K562 (cell line): ENCODE measurements around the gene LRP1. TPM values are rescaled to one million over a fixed set of nuclear protein-coding genes. Genes with fewer than 3 reads are reported as not detected.
A peak's percentile ranks its signal among the peaks of the same experiment; 100 is the strongest.

Experiments used
- CHD4 ChIP-seq: fragments of 200-600 bp; sonication (generic); IDR thresholded peaks from 3 replicates; pipeline ENCODE4 v1.6.1; 2012; ENCODE audit warnings: low read depth, mild to moderate bottlenecking, mixed read lengths, low read length, inconsistent platforms; ENCODE audit not compliant: insufficient read depth, insufficient replicate concordance, poor library complexity, severe bottlenecking
- ETV6 ChIP-seq, 3 experiments: fragments of 150-350 bp in 1 of 3; sonication (generic) in 1 of 3; formaldehyde crosslinking in 1 of 3; IDR thresholded peaks; 2 replicates each; pipeline versions ENCODE4 v1.6.1 to v1.8.0; 2014 to 2022; ENCODE audit warnings: borderline replicate concordance in 2 of 3, low read depth in 2 of 3, antibody characterized with exemption in 1 of 3, low read length in 1 of 3, mild to moderate bottlenecking in 1 of 3, missing genetic modification reagents in 1 of 3
- HNRNPH1 ChIP-seq: fragments of 200-400 bp; formaldehyde crosslinking; optimal IDR thresholded peaks from 2 replicates; pipeline ENCODE3; 2017; ENCODE audit warnings: low read depth, mild to moderate bottlenecking, low read length, moderate library complexity
- HNRNPL ChIP-seq: fragments of 200-400 bp; formaldehyde crosslinking; IDR thresholded peaks from 2 replicates; pipeline ENCODE4 v1.6.1; 2017; ENCODE audit warnings: low read depth, mild to moderate bottlenecking, low read length
- ILF3 ChIP-seq: fragments of 450-650 bp; IDR thresholded peaks from 2 replicates; pipeline ENCODE4 v1.6.1; 2018; ENCODE audit warnings: antibody characterized with exemption, mild to moderate bottlenecking, moderate library complexity, borderline replicate concordance
- KLF13 ChIP-seq: fragments of 450-650 bp; IDR thresholded peaks from 2 replicates; pipeline ENCODE4 v1.6.1; 2016; ENCODE audit warnings: missing genetic modification characterization, low read depth, mild to moderate bottlenecking, missing compliant biosample characterization, moderate library complexity, borderline replicate concordance
- LCOR ChIP-seq: sonication (generic); formaldehyde crosslinking; IDR thresholded peaks from 2 replicates; pipeline ENCODE4 v1.8.0; 2022; ENCODE audit warnings: mild to moderate bottlenecking, missing genetic modification reagents
- MCM5 ChIP-seq: fragments of 450-650 bp; IDR thresholded peaks from 2 replicates; pipeline ENCODE4 v1.6.1; 2016; ENCODE audit warnings: low read depth
- MCM7 ChIP-seq, 2 experiments: fragments of 450-650 bp; IDR thresholded peaks; 2 replicates each; pipeline ENCODE4 v1.6.1; 2016 to 2018
- MXI1 ChIP-seq: IDR thresholded peaks from 2 replicates; pipeline ENCODE4 v1.6.1; 2011; ENCODE audit warnings: low read depth, mild to moderate bottlenecking, improper control_type of control experiment, low read length
- PML ChIP-seq: IDR thresholded peaks from 2 replicates; pipeline ENCODE4 v1.6.1; 2012; ENCODE audit warnings: low read length, inconsistent platforms
- POLR2AphosphoS5 ChIP-seq: IDR thresholded peaks from 2 replicates; pipeline ENCODE4 v1.6.1; 2011; ENCODE audit warnings: mild to moderate bottlenecking, low read depth, low read length, moderate library complexity; ENCODE audit not compliant: control insufficient read depth, insufficient read depth
- SAP30 ChIP-seq: fragments of 200-600 bp; sonication (generic); IDR thresholded peaks from 2 replicates; pipeline ENCODE4 v1.6.1; 2012; ENCODE audit warnings: borderline replicate concordance, low read depth, mild to moderate bottlenecking, moderate library complexity, low read length, control low read depth, inconsistent platforms; ENCODE audit not compliant: insufficient read depth, poor library complexity, severe bottlenecking
- SRSF7 ChIP-seq: fragments of 200-400 bp; formaldehyde crosslinking; optimal IDR thresholded peaks from 2 replicates; pipeline ENCODE3; 2017; ENCODE audit warnings: mild to moderate bottlenecking, low read depth, low read length
- STAG1 ChIP-seq: sonication (generic); formaldehyde crosslinking; IDR thresholded peaks from 2 replicates; pipeline ENCODE4 v1.5.0; 2020; ENCODE audit warnings: missing genetic modification reagents, borderline replicate concordance
- TAF7 ChIP-seq: fragments of 450-650 bp; IDR thresholded peaks from 2 replicates; pipeline ENCODE4 v1.6.1; 2016; ENCODE audit warnings: missing genetic modification characterization, missing compliant biosample characterization
- TAL1 ChIP-seq: fragments of 450-650 bp; IDR thresholded peaks from 2 replicates; pipeline ENCODE4 v1.6.1; 2016; ENCODE audit warnings: mild to moderate bottlenecking
- TCF7L2 ChIP-seq: fragments of 150-350 bp; IDR thresholded peaks from 2 replicates; pipeline ENCODE4 v1.6.1; 2016; ENCODE audit warnings: low read depth, mild to moderate bottlenecking, low read length, moderate library complexity
- ZBTB17 ChIP-seq: fragments of 450-650 bp; formaldehyde crosslinking; IDR thresholded peaks from 2 replicates; pipeline ENCODE4 v1.4.0; 2020; ENCODE audit warnings: mild to moderate bottlenecking
- ZNF224 ChIP-seq: sonication (generic); formaldehyde crosslinking; IDR thresholded peaks from 2 replicates; pipeline ENCODE4 v1.8.0; 2022; ENCODE audit warnings: mild to moderate bottlenecking, missing genetic modification reagents
- ZNF3 ChIP-seq: fragments of 250-450 bp; sonication (Bioruptor Pico); IDR thresholded peaks from 2 replicates; pipeline ENCODE4 v1.5.0; 2021; ENCODE audit warnings: mild to moderate bottlenecking, moderate library complexity
- ZNF445 ChIP-seq: fragments of 250-450 bp; sonication (Bioruptor Pico); IDR thresholded peaks from 2 replicates; pipeline ENCODE4 v1.4.0; 2020; ENCODE audit warnings: low read depth, mild to moderate bottlenecking, moderate library complexity
- ZNF717 ChIP-seq: fragments of 250-450 bp; sonication (Bioruptor Pico); IDR thresholded peaks from 2 replicates; pipeline ENCODE4 v1.5.0; 2021
- polyA plus RNA-seq, 8 experiments: library from polyadenylated mRNA; depleted of rRNA in 4 of 8; stranded (reverse) in 5 of 8; unstranded in 3 of 8; fragments of >200 nt; fragmentation: Nextera tagmentation in 2 of 8; fragmentation: Illumina TruSeq in 1 of 8; extraction: Ambion mirVana in 2 of 8; extraction: Trizol in 1 of 8; gene quantifications; 2 replicates each; pipeline versions ENCODE4 v1.2.1 to v1.2.3, GENCODE V29; 2011 to 2014; ENCODE audit warnings: inconsistent platforms in 1 of 8, missing spikeins in 1 of 8
- total RNA-seq, 7 experiments: library from RNA; depleted of rRNA in 6 of 7; stranded (reverse); fragments of >200 nt in 6 of 7; fragmentation: Illumina TruSeq in 2 of 7; extraction: Trizol in 2 of 7; gene quantifications; 2 replicates each; pipeline versions ENCODE4 v1.2.1 to v1.2.3, GENCODE V29; 2011 to 2021; ENCODE audit warnings: low replicate concordance in 1 of 7
- TF ChIP-seq, protein P1 (sequence below): sonication (generic); formaldehyde crosslinking; IDR thresholded peaks from 2 replicates; pipeline ENCODE4 v1.8.1; 2023; ENCODE audit warnings: mild to moderate bottlenecking, missing genetic modification reagents, moderate library complexity
- TF ChIP-seq, protein P2 (sequence below): fragments of 450-650 bp; formaldehyde crosslinking; IDR thresholded peaks from 2 replicates; pipeline ENCODE4 v1.4.0; 2020; ENCODE audit warnings: mild to moderate bottlenecking, moderate library complexity

The LRP1 gene
- total and polyA plus RNA-seq, 9 of the 15 experiments (the other 6 are each of a cell fraction or from before 2014, with no cell fraction given), result 0.04 to 0.64 (median 0.19) TPM; not detected in 2

DNA sequence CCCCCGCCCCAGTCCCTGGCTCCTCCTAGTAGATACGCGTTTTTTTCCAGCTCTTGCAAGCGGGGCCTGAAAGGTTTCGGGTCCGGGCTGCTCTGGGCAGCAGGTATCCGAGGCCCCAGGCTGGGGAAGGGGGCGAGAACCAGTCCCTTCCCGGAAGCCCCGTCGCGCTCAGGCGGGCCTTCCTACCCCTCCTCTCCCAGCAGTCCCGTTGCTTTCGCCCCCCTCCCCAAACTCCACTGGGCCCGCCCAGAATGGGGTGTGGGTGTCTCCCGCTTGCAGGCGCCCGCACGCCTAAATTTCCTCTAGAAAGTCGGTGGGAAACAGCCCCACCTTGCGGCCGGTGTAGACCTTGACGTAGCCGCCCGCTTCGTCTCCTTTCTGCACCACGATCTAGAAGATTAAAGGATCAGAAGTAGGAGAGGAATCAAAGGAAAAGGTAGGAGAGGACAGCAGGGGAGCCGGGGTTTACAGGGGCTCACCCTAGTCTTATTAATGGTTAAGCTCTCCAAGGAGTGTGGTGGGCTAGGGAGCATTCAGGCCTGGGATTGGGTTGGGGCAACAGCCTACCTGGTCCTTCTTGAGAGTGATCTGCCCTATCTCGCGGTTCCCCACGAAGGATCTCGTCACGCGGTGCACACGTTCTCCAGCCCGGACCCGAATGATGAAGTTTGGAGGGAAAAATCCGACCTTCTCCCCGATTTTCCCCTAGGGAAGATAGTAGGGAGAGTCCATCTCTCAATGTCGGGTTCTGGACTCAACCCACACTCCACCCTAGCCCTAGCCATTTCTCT is 115.4 kb downstream of the LRP1 start (continued):
- TF ChIP-seq MCM7 (IDR thresholded peaks at IDR 0.05), result no peak
- peak; percentile 55; the same call in 1 of the 2 replicates for TF ChIP-seq LCOR (CRISPR knock-in tag)
- no peak for TF ChIP-seq MXI1
- no peak for TF ChIP-seq ZBTB17 (CRISPR knock-in tag)
- TF ChIP-seq, protein P1, sequence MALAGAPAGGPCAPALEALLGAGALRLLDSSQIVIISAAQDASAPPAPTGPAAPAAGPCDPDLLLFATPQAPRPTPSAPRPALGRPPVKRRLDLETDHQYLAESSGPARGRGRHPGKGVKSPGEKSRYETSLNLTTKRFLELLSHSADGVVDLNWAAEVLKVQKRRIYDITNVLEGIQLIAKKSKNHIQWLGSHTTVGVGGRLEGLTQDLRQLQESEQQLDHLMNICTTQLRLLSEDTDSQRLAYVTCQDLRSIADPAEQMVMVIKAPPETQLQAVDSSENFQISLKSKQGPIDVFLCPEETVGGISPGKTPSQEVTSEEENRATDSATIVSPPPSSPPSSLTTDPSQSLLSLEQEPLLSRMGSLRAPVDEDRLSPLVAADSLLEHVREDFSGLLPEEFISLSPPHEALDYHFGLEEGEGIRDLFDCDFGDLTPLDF (CRISPR knock-in tag), result no peak
- TF ChIP-seq PML, result 0 out of 2 replicates have a peak, but pooled peaks have one; percentile 12
- no peak for TF ChIP-seq TCF7L2
- TF ChIP-seq SAP30, result no peak
- TF ChIP-seq ZNF224, result no peak
- TF ChIP-seq ZNF3 (CRISPR knock-in tag), result no peak
- TF ChIP-seq TAF7, result no peak
- TF ChIP-seq POLR2AphosphoS5, result no peak
- no peak for TF ChIP-seq ZNF717
- no peak for TF ChIP-seq ETV6 (IDR thresholded peaks at IDR 0.05; ENCODE audit: borderline replicate concordance in 1 of 2, low read depth in 2 of 2, low read length in 1 of 2)
- no peak for TF ChIP-seq ETV6 (CRISPR knock-in tag; IDR thresholded peaks at IDR 0.05; ENCODE audit: borderline replicate concordance)
- no peak for TF ChIP-seq SRSF7
- TF ChIP-seq HNRNPL, result no peak
- TF ChIP-seq KLF13 (tag), result no peak
- no peak for TF ChIP-seq MCM5
- no peak for TF ChIP-seq TAL1
- no peak for TF ChIP-seq ZNF445 (CRISPR knock-in tag)
- no peak for TF ChIP-seq HNRNPH1
- TF ChIP-seq CHD4, result no peak
- TF ChIP-seq, protein P2, sequence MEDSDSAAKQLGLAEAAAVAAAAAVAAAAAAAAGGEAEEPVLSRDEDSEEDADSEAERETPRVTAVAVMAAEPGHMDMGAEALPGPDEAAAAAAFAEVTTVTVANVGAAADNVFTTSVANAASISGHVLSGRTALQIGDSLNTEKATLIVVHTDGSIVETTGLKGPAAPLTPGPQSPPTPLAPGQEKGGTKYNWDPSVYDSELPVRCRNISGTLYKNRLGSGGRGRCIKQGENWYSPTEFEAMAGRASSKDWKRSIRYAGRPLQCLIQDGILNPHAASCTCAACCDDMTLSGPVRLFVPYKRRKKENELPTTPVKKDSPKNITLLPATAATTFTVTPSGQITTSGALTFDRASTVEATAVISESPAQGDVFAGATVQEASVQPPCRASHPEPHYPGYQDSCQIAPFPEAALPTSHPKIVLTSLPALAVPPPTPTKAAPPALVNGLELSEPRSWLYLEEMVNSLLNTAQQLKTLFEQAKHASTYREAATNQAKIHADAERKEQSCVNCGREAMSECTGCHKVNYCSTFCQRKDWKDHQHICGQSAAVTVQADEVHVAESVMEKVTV (CRISPR knock-in tag), result peak; percentile 14; the same call in 1 of the 2 replicates
- TF ChIP-seq STAG1 (CRISPR knock-in tag), result peak; percentile 39; the same call in 1 of the 2 replicates
- TF ChIP-seq ILF3, result no peak
